ENCODE data around the gene ZNF446.

- no peak for TF ChIP-seq EZH2 (IDR thresholded peaks at IDR 0.05; ENCODE audit: low read length, unreplicated experiment)
- TF ChIP-seq CTCF (conservative IDR thresholded peaks at IDR 0.05; ENCODE audit: low read depth, low read length) = no peak
Measured at GRCh38 chr19:58439576-58440554, 36.3 kb upstream of the ZNF446 start, which contains the start of gene ZNF132.
